ENCODE data around the gene PDIA5.

The PDIA5 gene

DNA sequence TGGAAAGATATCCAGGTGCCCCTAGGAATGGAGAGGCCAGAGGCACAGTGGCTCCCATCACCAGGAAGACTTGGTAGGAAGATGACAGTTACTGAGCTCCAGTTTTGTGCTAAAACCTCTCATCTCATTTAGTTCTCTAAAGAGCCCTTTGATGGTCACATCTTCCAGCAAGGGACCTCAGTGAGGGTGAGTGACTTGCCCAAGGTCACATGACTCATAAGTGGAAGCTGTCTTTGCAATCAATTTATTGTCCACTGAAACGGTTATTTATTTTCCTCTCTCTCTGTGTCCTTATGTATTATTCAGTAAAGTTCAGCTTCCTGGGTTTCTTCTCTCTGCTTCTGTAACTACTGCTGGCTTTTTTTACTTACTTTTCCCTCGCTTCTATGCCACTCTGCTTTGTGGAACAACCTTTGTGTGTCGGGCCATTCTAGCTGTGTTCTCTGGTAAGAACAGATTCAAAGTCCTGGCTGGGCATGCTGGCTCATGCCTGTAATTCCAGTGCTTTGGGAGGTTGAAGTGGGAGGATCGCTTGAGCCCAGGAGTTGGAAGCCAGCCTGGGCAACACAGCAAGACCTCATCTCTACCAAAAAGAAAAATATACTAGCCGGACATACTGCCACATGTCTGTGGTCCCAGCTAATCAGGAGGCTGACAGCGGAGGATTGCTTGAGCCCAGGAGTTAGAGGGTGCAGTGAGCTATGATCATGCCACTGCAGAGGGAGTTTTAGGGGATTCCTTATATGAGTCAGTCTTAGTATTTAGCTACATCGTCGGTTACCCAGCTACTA lies 55.9 kb downstream of the PDIA5 start:
- no peak for DNase-seq

- DNase-seq = no peak
These were observed 57.1 kb downstream of the PDIA5 start for GRCh38 chr3:123123716-123124616.

GRCh38 chr3:123124971-123125370 lies 58.1 kb downstream of the PDIA5 start:
- DNase-seq = no peak

GRCh38 chr3:123126031-123126430 lies 59.2 kb downstream of the PDIA5 start:
- no peak for DNase-seq

DNA sequence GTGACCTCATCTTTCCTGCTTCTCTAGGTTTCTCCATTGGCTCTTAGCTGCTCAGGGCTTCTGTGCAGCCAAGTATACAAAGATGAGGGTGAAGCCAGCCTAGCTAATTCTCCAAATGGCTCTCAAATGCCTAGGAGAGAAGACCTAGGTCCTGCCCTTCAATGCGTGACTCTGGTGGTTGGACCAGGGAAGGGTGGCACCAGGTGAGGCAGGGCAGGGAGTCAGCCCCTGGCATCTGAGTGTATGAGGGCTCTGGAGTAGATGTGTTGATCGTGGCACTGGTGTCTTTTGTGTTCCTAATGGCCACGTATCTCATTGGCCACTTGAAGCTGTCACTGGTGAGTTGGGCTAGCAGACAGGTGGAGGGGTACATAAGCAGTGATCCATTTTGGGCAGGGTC lies 59.8 kb downstream of the PDIA5 start:
- DNase-seq = no peak

GRCh38 chr3:123129092-123129491 lies 62.3 kb downstream of the PDIA5 start:
- DNase-seq = no peak

DNA sequence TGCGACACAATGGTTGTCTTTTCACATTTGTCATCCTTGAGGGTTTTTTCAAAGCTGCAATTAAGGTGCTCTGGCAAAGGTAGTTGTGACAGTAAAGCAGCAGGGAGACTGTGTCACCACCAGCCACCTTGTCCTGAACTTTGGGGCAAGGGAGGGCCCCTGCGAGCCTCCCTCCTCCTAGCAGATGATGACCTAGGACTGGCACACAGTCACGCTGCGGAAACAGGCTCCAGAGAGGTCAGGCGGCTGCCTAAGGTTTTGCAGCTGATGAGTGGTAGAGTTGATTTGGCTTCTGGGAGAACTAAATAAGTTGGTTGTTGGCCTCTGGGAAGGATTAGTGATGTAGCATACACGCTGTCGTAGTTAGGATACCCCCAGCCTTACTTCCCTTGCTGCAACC lies 62.7 kb downstream of the PDIA5 start:
- no peak for DNase-seq

DNA sequence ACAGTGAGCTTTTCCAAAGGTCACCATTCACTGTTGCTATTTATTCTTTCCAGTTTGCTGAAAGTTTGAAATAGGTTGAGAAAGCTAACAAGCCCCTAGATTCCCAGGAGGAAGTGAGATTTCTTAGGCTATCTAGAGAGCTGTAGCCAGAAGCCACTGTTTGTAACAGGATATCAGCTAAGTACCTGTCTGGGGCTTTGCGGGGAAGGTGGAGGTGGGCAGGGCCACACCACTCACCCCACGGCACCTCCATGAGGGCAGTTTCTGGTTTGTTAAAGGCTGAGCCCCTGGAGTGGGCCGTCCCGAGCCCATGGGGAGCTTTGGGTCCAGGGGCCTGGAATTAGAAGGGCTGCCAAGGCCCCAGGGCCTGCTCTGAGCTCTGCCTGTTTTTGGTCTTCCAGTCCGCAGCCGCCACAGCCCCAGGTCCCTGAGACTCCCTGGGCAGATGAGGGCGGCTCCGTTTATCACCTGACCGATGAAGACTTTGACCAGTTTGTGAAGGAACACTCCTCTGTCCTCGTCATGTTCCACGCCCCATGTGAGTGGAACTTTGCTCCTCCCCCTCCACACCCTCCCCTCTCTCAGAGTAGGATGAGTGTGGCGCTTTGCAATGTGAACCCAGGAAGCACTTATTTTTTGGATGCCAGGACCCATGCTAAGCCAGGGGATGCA lies 63.4 kb downstream of the PDIA5 start:
- DNase-seq = no peak

DNA sequence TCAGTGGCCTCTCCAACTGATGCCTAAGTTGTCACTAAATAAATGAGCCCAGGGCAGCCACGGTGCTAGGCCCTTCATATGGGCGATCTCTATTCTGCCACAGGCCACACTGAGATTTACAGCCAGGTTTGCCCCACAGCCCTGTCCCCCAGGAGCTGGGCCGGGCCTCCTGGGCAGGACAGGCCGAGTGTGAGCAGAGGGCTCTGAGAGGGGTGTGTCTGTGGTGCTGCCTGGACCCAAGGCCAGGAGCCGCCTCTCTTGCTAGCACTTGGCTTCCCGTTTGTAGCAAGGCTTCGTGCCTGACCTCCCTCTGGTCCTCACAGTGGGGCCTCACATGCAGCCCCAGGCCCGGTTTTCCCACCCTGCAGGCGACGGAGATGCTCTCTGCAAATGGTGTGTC lies 67.8 kb downstream of the PDIA5 start:
- no peak for DNase-seq

- DNase-seq = no peak
These were observed 70.2 kb downstream of the PDIA5 start for GRCh38 chr3:123137001-123137400.

DNA sequence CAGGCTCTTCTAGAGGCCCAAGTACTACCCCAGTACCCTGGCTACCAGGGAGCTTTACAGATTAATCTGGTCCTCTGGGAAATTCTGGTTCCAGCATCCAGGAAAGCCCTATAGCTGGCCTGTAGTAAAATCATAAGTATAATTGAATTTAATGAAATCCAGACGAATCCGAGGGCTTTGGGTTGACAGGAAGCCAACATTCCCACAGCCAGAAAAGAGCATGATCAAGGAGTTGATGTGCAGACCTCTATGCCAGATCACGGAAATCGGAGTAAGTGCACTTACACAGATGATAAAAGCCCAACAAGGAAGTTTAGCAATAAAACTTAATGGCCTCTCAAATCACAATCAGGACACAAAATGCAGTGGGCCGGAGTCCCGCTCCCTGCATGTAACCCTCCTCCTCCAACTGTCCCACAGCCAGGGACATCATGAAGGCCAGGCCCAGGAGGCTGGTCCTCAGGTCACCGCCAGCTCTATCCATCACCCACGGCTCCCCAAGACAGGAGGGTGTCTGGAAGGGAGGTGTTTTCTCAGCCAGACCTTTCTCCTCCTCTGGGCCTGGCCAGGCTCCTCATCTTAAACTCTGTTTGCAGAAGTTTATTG lies 72.1 kb downstream of the PDIA5 start:
- no peak for DNase-seq

GRCh38 chr3:123139522-123139921 lies 72.7 kb downstream of the PDIA5 start:
- no peak for DNase-seq

- DNase-seq = no peak
These were observed 73.7 kb downstream of the PDIA5 start for GRCh38 chr3:123140550-123140949.

GRCh38 chr3:123141276-123141675 lies 74.5 kb downstream of the PDIA5 start:
- DNase-seq = no peak

DNA sequence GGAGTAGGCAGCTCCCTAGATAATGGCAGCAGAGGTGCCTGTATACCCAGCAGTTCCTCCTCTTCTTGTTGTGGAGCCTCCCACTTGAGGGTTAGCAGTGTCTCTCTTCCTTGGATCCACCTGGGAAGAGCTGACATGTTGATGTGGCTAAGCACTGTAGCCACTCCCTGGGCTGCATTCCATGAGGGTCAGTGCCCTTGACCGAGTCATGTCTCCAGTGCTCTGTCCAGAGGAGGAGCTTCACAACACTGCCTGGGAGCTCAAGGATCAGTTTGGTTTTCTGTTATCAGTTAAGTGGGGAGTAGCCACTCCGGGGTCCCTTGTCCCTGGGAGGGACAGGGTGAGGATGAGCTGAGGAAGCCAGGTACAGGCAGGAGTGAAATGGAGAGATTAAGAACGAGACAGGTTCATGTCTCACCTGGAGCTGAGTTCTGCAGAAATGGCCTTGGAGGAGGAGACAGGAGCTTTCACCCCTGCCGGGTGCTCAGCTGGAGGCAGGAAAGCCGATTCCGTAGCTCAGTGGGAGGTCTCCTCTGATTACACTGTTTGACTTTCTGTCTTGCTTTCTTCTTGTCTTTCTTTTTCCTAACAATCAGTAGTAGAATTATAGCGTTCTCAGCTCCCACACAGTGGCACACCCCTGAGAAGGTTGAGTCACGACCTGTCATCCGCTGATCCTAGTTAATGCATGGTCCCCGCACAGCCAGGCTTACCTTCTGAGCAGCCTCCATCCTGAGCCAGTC lies 77.0 kb downstream of the PDIA5 start:
- no peak for DNase-seq

- DNase-seq = no peak
These were observed 81.1 kb downstream of the PDIA5 start for GRCh38 chr3:123147754-123148535.

GRCh38 chr3:123148772-123149171 lies 81.9 kb downstream of the PDIA5 start:
- no peak for DNase-seq

- DNase-seq = no peak
These were observed 82.7 kb downstream of the PDIA5 start for GRCh38 chr3:123149525-123149924.

DNA sequence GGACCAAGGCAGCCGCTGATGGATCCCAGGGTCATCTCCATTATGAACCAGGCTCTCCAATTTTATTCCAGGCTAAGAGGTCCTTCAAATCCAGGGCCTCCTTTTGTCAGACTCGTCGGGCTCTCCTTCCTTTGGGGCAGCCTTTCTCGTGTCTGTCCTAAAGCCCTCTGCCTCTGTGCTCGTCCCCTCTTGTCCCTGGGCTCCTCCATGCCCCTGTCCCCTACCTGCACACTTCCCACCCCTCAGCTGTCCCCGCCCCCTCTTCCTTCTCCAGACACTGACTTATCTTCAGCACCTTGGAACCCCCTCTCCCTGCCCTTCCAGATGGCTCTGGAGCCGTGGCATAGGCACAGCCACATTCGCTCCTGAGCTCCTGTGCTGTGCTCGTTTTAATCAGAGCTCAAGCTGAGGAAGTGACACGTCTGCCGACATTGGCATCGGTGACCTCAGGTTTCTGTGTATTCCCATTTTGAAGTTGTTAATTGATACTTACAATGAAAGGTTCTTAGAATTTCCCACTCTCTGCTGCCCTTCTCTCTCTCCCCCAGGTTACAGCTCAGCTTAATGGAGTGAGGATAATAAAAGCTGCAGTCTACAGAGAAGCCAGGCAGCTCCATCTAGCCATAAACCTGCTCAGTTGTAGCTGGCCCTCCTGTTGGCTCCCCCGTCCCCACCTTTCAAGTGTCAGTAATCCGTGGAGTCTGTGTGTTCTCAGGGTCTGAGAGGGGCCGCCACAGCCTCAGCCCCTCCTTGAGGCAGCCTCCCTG lies 83.8 kb downstream of the PDIA5 start:
- DNase-seq = no peak

- DNase-seq = no peak
These were observed 84.5 kb downstream of the PDIA5 start for GRCh38 chr3:123151251-123151705.

Measured in stimulated activated CD4-positive, alpha-beta T cell treated with anti-CD3 and anti-CD28 coated beads, Interleukin-4, amount 100 ng/mL, for 24 hours (primary cell).